Ishikawa (cell line): Measurements from ENCODE around the gene OSBPL10.

Experiments
- CEBPB ChIP-seq: IDR thresholded peaks from 2 replicates; pipeline ENCODE4 v1.6.1; 2012
- CREB1 ChIP-seq: IDR thresholded peaks from 2 replicates; pipeline ENCODE4 v1.6.1; 2012; ENCODE audit warnings: low read depth
- EGR1 ChIP-seq: IDR thresholded peaks from 2 replicates; pipeline ENCODE4 v1.6.1; 2012
- EP300 ChIP-seq: IDR thresholded peaks from 2 replicates; pipeline ENCODE4 v1.6.1; 2012; ENCODE audit warnings: borderline replicate concordance
- FOXM1 ChIP-seq: IDR thresholded peaks from 2 replicates; pipeline ENCODE4 v1.6.1; 2012; ENCODE audit warnings: low read depth, borderline replicate concordance
- MAX ChIP-seq: IDR thresholded peaks from 2 replicates; pipeline ENCODE4 v1.6.1; 2012
- RAD21 ChIP-seq: IDR thresholded peaks from 2 replicates; pipeline ENCODE4 v1.6.1; 2012; ENCODE audit warnings: low read depth
- TAF1 ChIP-seq: IDR thresholded peaks from 2 replicates; pipeline ENCODE4 v1.6.1; 2012; ENCODE audit warnings: low read depth, mild to moderate bottlenecking
- TEAD4 ChIP-seq: IDR thresholded peaks from 2 replicates; pipeline ENCODE4 v1.6.1; 2012
- YY1 ChIP-seq: IDR thresholded peaks from 2 replicates; pipeline ENCODE4 v1.6.1; 2012; ENCODE audit warnings: low read depth
- ZBTB7A ChIP-seq: IDR thresholded peaks from 2 replicates; pipeline ENCODE4 v1.6.1; 2012; ENCODE audit warnings: low read depth
- TF ChIP-seq, protein P1 (sequence below): IDR thresholded peaks from 2 replicates; pipeline ENCODE4 v1.6.1; 2012; ENCODE audit warnings: low read depth, mild to moderate bottlenecking

GRCh38 chr3:31920310-31920709 lies 60.8 kb downstream of the OSBPL10 start:
- TF ChIP-seq RAD21 (no peak), EGR1 (no peak), YY1 (no peak), TAF1 (no peak), EP300 (no peak), MAX (no peak), CEBPB (no peak), FOXM1 (no peak), TEAD4 (no peak), CREB1 (no peak), ZBTB7A (no peak)
- TF ChIP-seq, protein P1, sequence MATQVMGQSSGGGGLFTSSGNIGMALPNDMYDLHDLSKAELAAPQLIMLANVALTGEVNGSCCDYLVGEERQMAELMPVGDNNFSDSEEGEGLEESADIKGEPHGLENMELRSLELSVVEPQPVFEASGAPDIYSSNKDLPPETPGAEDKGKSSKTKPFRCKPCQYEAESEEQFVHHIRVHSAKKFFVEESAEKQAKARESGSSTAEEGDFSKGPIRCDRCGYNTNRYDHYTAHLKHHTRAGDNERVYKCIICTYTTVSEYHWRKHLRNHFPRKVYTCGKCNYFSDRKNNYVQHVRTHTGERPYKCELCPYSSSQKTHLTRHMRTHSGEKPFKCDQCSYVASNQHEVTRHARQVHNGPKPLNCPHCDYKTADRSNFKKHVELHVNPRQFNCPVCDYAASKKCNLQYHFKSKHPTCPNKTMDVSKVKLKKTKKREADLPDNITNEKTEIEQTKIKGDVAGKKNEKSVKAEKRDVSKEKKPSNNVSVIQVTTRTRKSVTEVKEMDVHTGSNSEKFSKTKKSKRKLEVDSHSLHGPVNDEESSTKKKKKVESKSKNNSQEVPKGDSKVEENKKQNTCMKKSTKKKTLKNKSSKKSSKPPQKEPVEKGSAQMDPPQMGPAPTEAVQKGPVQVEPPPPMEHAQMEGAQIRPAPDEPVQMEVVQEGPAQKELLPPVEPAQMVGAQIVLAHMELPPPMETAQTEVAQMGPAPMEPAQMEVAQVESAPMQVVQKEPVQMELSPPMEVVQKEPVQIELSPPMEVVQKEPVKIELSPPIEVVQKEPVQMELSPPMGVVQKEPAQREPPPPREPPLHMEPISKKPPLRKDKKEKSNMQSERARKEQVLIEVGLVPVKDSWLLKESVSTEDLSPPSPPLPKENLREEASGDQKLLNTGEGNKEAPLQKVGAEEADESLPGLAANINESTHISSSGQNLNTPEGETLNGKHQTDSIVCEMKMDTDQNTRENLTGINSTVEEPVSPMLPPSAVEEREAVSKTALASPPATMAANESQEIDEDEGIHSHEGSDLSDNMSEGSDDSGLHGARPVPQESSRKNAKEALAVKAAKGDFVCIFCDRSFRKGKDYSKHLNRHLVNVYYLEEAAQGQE: no peak
